Measurements from ENCODE around the gene F2R. TPM values are rescaled to one million over a fixed set of nuclear protein-coding genes. Genes with fewer than 3 reads are reported as not detected.

The F2R gene
- total RNA-seq, 3 donors from 2014 or later (not counting 1 experiment from before 2014, with no cell fraction given), result 43.2 to 53.9 (median 50.1) TPM

DNA sequence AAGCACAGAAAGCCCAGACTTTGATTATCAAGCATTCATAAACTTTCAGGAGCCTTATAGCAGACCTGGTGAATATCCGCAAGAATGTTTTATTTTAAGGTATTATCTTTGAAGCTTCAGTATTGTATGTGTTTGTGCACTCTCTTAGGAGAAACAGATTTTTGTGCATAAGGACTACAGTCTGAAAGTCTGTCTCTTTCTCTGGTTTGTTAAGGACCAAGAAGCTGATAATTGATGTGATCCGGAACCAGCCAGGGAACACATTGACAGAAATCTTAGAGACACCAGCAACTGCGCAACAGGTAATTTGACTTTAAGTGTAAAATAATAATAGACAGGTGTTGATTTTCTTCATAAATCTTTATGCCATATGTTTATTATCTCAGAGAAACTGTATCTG lies 22.8 kb upstream of the F2R start:
- Histone ChIP-seq H3K27ac (ENCODE audit: low read length) (no peak overlapping the region), H3K27me3 (ENCODE audit: control insufficient read depth, insufficient read depth, low read length) (no peaks in the 10 kb centered on the region), H3K4me1 (ENCODE audit: control insufficient read depth, insufficient read depth, low read length) (no peaks in the 10 kb centered on the region), H3K36me3 (ENCODE audit: control insufficient read depth, insufficient read depth, low read length) (peaks cover 86% of the 10 kb centered on the region), H3K9me3 (ENCODE audit: control insufficient read depth, insufficient read depth, low read length) (no peaks in the 10 kb centered on the region), H3K4me3 (ENCODE audit: low read length) (no peak overlapping the region)
- DNase-seq (no peak), ATAC-seq (no peak)
- intact Hi-C loops (cut with micrococcal nuclease), result no loop called here
- Mint-ChIP-seq H3K36me3 (peaks cover 25% of the 10 kb centered on the region), H3K27ac (peak overlapping the region; percentile 62 to 76), H3K4me3 (no peak overlapping the region), H3K27me3 (ENCODE audit: low read depth in 2 of 2) (no peaks in the 10 kb centered on the region), H3K4me1 (peaks cover 0 to 8% of the 10 kb centered on the region in 2 donors), H3K9me3 (no peaks in the 10 kb centered on the region)
- TF ChIP-seq, protein P1, sequence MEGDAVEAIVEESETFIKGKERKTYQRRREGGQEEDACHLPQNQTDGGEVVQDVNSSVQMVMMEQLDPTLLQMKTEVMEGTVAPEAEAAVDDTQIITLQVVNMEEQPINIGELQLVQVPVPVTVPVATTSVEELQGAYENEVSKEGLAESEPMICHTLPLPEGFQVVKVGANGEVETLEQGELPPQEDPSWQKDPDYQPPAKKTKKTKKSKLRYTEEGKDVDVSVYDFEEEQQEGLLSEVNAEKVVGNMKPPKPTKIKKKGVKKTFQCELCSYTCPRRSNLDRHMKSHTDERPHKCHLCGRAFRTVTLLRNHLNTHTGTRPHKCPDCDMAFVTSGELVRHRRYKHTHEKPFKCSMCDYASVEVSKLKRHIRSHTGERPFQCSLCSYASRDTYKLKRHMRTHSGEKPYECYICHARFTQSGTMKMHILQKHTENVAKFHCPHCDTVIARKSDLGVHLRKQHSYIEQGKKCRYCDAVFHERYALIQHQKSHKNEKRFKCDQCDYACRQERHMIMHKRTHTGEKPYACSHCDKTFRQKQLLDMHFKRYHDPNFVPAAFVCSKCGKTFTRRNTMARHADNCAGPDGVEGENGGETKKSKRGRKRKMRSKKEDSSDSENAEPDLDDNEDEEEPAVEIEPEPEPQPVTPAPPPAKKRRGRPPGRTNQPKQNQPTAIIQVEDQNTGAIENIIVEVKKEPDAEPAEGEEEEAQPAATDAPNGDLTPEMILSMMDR (IDR thresholded peaks at IDR 0.05), result no peak
- 98% methylated on average over 3 of the region's 3 CpGs for WGBS (ENCODE audit: insufficient coverage)

DNA sequence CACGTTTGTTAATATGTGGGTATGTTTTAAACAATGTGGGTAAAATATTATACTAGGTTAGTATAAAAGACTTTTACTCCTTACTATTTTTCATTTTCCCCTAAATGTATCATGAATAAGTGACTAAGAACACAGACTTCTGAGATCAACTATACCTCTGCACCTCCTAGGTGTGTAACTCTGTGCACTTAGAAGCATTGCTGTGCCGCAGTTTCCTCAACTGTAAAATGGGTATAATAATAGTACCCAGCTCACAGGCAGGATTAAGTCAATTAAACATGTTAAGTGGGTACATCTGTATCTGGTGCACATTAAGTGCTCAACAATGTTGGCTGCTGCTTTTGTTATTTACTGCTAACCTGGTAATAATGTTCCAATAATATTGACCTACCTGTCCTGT lies 21.6 kb upstream of the F2R start:
- Mint-ChIP-seq H3K4me1 (peaks cover 0 to 8% of the 10 kb centered on the region in 2 donors), H3K4me3 (no peak overlapping the region), H3K9me3 (no peaks in the 10 kb centered on the region), H3K27ac (peak overlapping the region in 1 of 2 donors; percentile 38), H3K36me3 (peaks cover 17% of the 10 kb centered on the region), H3K27me3 (ENCODE audit: low read depth in 2 of 2) (no peaks in the 10 kb centered on the region)
- intact Hi-C loops (cut with micrococcal nuclease), result no loop called here
- Histone ChIP-seq H3K36me3 (ENCODE audit: control insufficient read depth, insufficient read depth, low read length) (peaks cover 88% of the 10 kb centered on the region), H3K27ac (ENCODE audit: low read length) (no peak overlapping the region), H3K4me1 (ENCODE audit: control insufficient read depth, insufficient read depth, low read length) (no peaks in the 10 kb centered on the region), H3K4me3 (ENCODE audit: low read length) (no peak overlapping the region), H3K27me3 (ENCODE audit: control insufficient read depth, insufficient read depth, low read length) (no peaks in the 10 kb centered on the region), H3K9me3 (ENCODE audit: control insufficient read depth, insufficient read depth, low read length) (no peaks in the 10 kb centered on the region)
- TF ChIP-seq, protein P1 (IDR thresholded peaks at IDR 0.05), result no peak
- 100% methylated on average over 1 of the region's 2 CpGs for WGBS (ENCODE audit: insufficient coverage)
- DNase-seq (no peak), ATAC-seq (no peak)

DNA sequence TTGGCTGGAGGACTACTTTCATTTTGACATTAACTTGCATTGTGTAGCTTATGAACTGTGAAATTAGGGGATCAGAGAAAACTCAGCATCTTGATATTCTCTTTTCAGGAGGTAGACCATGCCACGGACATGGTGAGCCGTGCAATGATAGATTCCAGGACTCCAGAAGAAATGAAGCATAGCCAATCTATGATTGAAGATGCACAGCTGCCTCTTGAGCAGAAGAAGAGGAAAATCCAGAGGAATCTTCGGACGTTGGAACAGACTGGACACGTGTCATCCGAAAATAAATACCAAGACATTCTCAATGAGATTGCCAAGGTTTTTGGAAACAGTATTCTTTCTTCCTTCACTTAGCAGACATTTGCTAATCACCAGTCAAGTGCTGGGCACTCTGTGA lies 20.6 kb upstream of the F2R start:
- Histone ChIP-seq H3K4me3 (ENCODE audit: low read length) (no peak overlapping the region), H3K27ac (ENCODE audit: low read length) (no peak overlapping the region), H3K4me1 (ENCODE audit: control insufficient read depth, insufficient read depth, low read length) (no peaks in the 10 kb centered on the region), H3K9me3 (ENCODE audit: control insufficient read depth, insufficient read depth, low read length) (no peaks in the 10 kb centered on the region), H3K36me3 (ENCODE audit: control insufficient read depth, insufficient read depth, low read length) (peaks cover 85% of the 10 kb centered on the region), H3K27me3 (ENCODE audit: control insufficient read depth, insufficient read depth, low read length) (no peaks in the 10 kb centered on the region)
- Mint-ChIP-seq H3K4me1 (no peaks in the 10 kb centered on the region), H3K36me3 (peaks cover 17% of the 10 kb centered on the region), H3K27me3 (ENCODE audit: low read depth in 2 of 2) (no peaks in the 10 kb centered on the region), H3K27ac (peak overlapping the region in 1 of 2 donors; percentile 38), H3K9me3 (no peaks in the 10 kb centered on the region), H3K4me3 (no peak overlapping the region)
- intact Hi-C loops (cut with micrococcal nuclease), result no loop called here
- TF ChIP-seq, protein P1 (IDR thresholded peaks at IDR 0.05), result no peak
- 95% methylated on average over 6 of the region's 6 CpGs for WGBS (ENCODE audit: insufficient coverage)
- DNase-seq (no peak), ATAC-seq (no peak)

DNA sequence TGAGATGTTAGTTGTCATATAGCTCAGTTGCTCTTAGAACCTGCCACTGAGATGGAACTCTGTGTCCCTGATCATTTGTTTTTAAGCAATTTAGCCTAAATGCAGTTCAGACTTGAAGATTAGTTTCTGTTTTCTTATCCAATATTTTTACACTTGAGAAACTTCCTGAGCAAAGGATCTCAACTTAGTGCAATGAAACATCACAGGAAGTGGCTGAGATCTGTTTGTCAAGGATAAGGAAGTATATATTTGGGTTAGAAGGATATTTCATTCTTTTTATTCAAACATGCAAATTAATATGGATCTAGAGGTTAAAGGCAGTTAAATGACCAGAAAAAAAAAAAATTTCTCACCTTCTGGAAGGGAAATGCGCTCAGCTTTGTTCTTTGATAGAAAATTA lies 19.7 kb upstream of the F2R start:
- WGBS (ENCODE audit: insufficient coverage), result 83% methylated on average over 1 of the region's 1 CpG
- no peak overlapping the region for H3K4me3 Mint-ChIP-seq

More for the DNA sequence above, 19.7 kb upstream of the F2R start:
- Mint-ChIP-seq H3K9me3 (no peaks in the 10 kb centered on the region), H3K36me3 (peaks cover 26% of the 10 kb centered on the region), H3K27me3 (ENCODE audit: low read depth in 2 of 2) (no peaks in the 10 kb centered on the region), H3K4me1 (no peaks in the 10 kb centered on the region), H3K27ac (peak overlapping the region in 1 of 2 donors; percentile 65)
- ATAC-seq, result no peak
- no peaks in the 10 kb centered on the region for H3K4me1 ChIP-seq (ENCODE audit: control insufficient read depth, insufficient read depth, low read length)
- no peaks in the 10 kb centered on the region for H3K9me3 ChIP-seq (ENCODE audit: control insufficient read depth, insufficient read depth, low read length)
- no peak overlapping the region for H3K4me3 ChIP-seq (ENCODE audit: low read length)
- DNase-seq, result no peak
- intact Hi-C loops (cut with micrococcal nuclease), result no loop called here
- peaks cover 87% of the 10 kb centered on the region for H3K36me3 ChIP-seq (ENCODE audit: control insufficient read depth, insufficient read depth, low read length)
- TF ChIP-seq, protein P1 (IDR thresholded peaks at IDR 0.05), result no peak
- H3K27me3 ChIP-seq (ENCODE audit: control insufficient read depth, insufficient read depth, low read length), result no peaks in the 10 kb centered on the region
- no peak overlapping the region for H3K27ac ChIP-seq (ENCODE audit: low read length)
